Loucy (cell line): ENCODE data around the gene TYMP.

Source experiments
- H2AFZ ChIP-seq: fragments of 200-600 bp; sonication (generic); 2 replicates; pipeline ENCODE4 v1.6.0; 2016; ENCODE audit warnings: antibody characterized with exemption, mild to moderate bottlenecking, low read length, moderate library complexity
- H3F3A ChIP-seq: fragments of 200-600 bp; 2 replicates; pipeline ENCODE4 v1.6.0; 2016; ENCODE audit warnings: antibody characterized with exemption, low read depth, mild to moderate bottlenecking
- H3K27me3 ChIP-seq: fragments of 200-600 bp; sonication (generic); 2 replicates; pipeline ENCODE4 v1.6.1; 2014; ENCODE audit warnings: low read length, mild to moderate bottlenecking; ENCODE audit not compliant: insufficient read depth, poor library complexity, severe bottlenecking
- H3K36me3 ChIP-seq: fragments of 200-600 bp; sonication (generic); 2 replicates; pipeline ENCODE4 v1.6.1; 2016; ENCODE audit warnings: low read length; ENCODE audit not compliant: insufficient read depth
- H3K4me1 ChIP-seq: fragments of 200-600 bp; sonication (generic); 2 replicates; pipeline ENCODE4 v1.5.1; 2014; ENCODE audit warnings: low read length, mild to moderate bottlenecking; ENCODE audit not compliant: insufficient read depth, poor library complexity, severe bottlenecking
- H3K4me2 ChIP-seq: fragments of 200-600 bp; sonication (generic); 2 replicates; pipeline ENCODE4 v1.6.0; 2014; ENCODE audit warnings: antibody characterized with exemption, low read length, low read depth, mild to moderate bottlenecking; ENCODE audit not compliant: poor library complexity, severe bottlenecking
- H3K4me3 ChIP-seq: fragments of 200-600 bp; sonication (generic); 2 replicates; pipeline ENCODE4 v1.5.1; 2014; ENCODE audit warnings: low read length, mild to moderate bottlenecking, mixed read lengths; ENCODE audit not compliant: poor library complexity, severe bottlenecking
- H3K79me2 ChIP-seq: fragments of 200-600 bp; sonication (generic); 2 replicates; pipeline ENCODE4 v1.6.1; 2014; ENCODE audit warnings: low read length; ENCODE audit not compliant: insufficient read depth
- H3K9ac ChIP-seq: fragments of 200-600 bp; sonication (generic); 2 replicates; pipeline ENCODE4 v1.6.0; 2014; ENCODE audit warnings: mild to moderate bottlenecking, low read depth, low read length, moderate library complexity; ENCODE audit not compliant: poor library complexity, severe bottlenecking
- H3K9me2 ChIP-seq: fragments of 200-600 bp; sonication (generic); replicated peaks from 2 replicates; pipeline ENCODE4 v1.6.1; 2016; ENCODE audit warnings: low read depth, low read length, mixed read lengths
- H3K9me3 ChIP-seq: fragments of 200-600 bp; sonication (generic); 2 replicates; pipeline ENCODE4 v1.6.1; 2014; ENCODE audit warnings: mild to moderate bottlenecking, antibody characterized with exemption, low read length, low read depth; ENCODE audit not compliant: insufficient read depth
- H4K20me1 ChIP-seq: fragments of 200-600 bp; sonication (generic); 2 replicates; pipeline ENCODE4 v1.6.0; 2014; ENCODE audit warnings: antibody characterized with exemption, low read length, mild to moderate bottlenecking; ENCODE audit not compliant: insufficient read depth, poor library complexity, severe bottlenecking
- EZH2phosphoT487 ChIP-seq: fragments of 200-600 bp; IDR thresholded peaks from 2 replicates; pipeline ENCODE4 v1.6.1; 2018; ENCODE audit warnings: antibody characterized with exemption, mild to moderate bottlenecking, moderate library complexity, borderline replicate concordance
- TF ChIP-seq, protein P1 (sequence below): fragments of 200-600 bp; sonication (generic); conservative IDR thresholded peaks from 2 replicates; pipeline ENCODE4 v1.5.1; 2014; ENCODE audit warnings: mild to moderate bottlenecking, antibody characterized with exemption, low read length

Gene TYMP

DNA sequence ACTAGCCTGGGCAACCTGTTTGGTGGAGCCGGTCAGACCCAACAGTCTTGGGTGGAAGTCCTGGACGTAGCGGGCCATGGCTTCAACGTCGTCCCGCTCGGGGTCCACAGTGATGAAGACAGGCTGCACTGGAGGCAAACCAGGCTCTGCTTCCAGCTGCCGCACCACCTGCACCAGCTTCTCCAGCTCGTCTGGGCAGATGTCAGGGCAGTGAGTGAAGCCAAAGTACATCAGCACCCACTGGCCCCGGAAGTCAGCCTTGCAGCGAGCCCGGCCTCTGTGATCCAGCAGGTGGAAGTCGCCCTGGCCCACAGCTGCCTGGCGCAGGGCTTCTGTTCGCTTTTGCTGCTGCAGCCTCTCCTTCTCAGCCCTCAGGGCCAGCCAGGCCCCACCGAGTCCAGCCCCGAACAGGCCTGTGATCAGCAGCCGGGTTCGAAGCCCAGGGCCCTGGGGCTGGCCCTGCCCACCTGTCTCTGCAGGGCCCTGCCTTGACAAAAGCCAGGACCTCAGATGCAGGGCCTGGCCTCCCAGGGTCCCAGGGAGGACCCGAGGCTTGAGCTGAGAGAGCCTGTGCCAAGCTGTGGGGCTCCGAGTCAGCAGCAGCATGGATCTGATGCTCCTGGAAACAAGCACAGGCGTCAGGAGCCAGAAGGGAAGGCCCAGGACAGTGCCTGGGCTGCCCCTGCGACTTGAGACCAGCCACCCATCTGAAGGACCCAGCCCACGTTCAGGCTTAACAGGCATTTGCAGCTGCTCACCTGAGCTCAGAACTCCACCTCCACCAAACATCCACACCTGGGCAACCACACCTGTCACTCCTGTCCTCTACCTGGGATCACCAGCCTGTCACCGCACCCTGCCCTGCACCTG, 5.8 kb downstream of the TYMP start:
- Histone ChIP-seq H3K79me2 (peaks cover 16% of the 10 kb centered on the region; the same call in 1 of the 2 replicates), H3K36me3 (peaks cover 42% of the 10 kb centered on the region; the same call in 1 of the 2 replicates), H3K9me3 (no peaks in the 10 kb centered on the region), H2AFZ (no peak overlapping the region), H3K4me1 (peaks cover 16% of the 10 kb centered on the region), H3K4me2 (peak overlapping the region; percentile 90), H4K20me1 (peaks cover 9% of the 10 kb centered on the region), H3K4me3 (peak overlapping the region; percentile 84), H3F3A (peaks cover 4% of the 10 kb centered on the region; the same call in 1 of the 2 replicates), H3K9me2 (no peaks in the 10 kb centered on the region), H3K9ac (no peak overlapping the region), H3K27me3 (no peaks in the 10 kb centered on the region)
- TF ChIP-seq, protein P1, sequence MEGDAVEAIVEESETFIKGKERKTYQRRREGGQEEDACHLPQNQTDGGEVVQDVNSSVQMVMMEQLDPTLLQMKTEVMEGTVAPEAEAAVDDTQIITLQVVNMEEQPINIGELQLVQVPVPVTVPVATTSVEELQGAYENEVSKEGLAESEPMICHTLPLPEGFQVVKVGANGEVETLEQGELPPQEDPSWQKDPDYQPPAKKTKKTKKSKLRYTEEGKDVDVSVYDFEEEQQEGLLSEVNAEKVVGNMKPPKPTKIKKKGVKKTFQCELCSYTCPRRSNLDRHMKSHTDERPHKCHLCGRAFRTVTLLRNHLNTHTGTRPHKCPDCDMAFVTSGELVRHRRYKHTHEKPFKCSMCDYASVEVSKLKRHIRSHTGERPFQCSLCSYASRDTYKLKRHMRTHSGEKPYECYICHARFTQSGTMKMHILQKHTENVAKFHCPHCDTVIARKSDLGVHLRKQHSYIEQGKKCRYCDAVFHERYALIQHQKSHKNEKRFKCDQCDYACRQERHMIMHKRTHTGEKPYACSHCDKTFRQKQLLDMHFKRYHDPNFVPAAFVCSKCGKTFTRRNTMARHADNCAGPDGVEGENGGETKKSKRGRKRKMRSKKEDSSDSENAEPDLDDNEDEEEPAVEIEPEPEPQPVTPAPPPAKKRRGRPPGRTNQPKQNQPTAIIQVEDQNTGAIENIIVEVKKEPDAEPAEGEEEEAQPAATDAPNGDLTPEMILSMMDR = no peak
- TF ChIP-seq EZH2phosphoT487 = no peak

DNA sequence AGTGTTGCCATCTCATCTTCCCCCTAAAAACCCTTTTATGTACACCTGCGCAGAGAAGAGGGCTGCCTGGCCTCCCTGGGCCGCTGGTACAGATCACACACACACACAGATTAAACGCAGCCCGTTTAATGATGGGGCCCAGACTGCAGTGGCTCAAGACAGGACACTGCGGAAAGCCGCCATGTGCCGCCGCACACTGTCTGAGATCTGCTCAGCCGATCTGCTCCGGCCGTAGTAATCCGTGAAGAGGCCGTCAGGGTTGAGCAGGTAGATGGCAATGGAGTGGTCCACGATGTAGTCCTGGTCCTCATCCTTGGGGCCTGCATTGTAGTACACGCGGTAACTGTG, 6.4 kb downstream of the TYMP start:
- Histone ChIP-seq H4K20me1 (peaks cover 9% of the 10 kb centered on the region), H3K36me3 (peaks cover 48% of the 10 kb centered on the region; the same call in 1 of the 2 replicates), H2AFZ (no peak overlapping the region), H3K9me2 (no peaks in the 10 kb centered on the region), H3K27me3 (no peaks in the 10 kb centered on the region), H3F3A (peaks cover 4% of the 10 kb centered on the region; the same call in 1 of the 2 replicates), H3K9me3 (no peaks in the 10 kb centered on the region), H3K4me1 (peaks cover 16% of the 10 kb centered on the region), H3K4me2 (no peak overlapping the region), H3K79me2 (peaks cover 16% of the 10 kb centered on the region; the same call in 1 of the 2 replicates), H3K4me3 (no peak overlapping the region), H3K9ac (no peak overlapping the region)
- TF ChIP-seq EZH2phosphoT487 = no peak
- TF ChIP-seq, protein P1 = no peak

DNA sequence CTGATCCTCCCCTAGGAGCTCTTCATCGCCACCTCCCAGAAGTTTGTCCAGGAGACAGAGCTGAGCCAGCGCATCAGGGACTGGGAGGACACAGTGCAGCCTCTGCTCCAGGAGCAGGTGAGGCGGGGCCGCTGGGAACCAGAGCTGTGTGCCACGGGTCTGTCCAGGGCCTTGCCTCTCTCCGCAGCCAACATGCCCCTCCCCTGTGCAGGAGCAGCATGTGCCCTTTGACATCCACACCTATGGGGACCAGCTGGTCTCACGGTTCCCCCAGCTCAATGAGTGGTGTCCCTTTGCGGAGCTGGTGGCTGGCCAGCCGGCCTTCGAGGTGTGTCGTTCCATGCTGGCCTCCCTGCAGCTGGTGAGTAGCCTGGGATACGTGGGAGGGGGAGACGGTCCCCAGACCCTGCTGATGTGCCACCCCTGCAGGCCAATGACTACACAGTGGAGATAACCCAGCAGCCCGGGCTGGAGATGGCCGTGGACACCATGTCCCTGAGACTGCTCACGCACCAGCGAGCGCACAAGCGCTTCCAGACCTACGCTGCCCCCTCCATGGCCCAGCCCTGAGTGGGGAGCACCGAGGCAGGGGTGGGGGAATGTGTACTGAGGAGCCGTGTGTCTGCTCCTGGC, 6.9 kb downstream of the TYMP start:
- Histone ChIP-seq H3K27me3 (no peaks in the 10 kb centered on the region), H3K9ac (no peak overlapping the region), H4K20me1 (peaks cover 9% of the 10 kb centered on the region), H3K4me3 (no peak overlapping the region), H3K36me3 (peaks cover 53% of the 10 kb centered on the region; the same call in 1 of the 2 replicates), H3K79me2 (peaks cover 16% of the 10 kb centered on the region; the same call in 1 of the 2 replicates), H3F3A (peaks cover 4% of the 10 kb centered on the region; the same call in 1 of the 2 replicates), H3K9me3 (no peaks in the 10 kb centered on the region), H3K4me1 (peaks cover 16% of the 10 kb centered on the region), H3K9me2 (no peaks in the 10 kb centered on the region), H2AFZ (no peak overlapping the region), H3K4me2 (no peak overlapping the region)
- TF ChIP-seq EZH2phosphoT487 = no peak
- TF ChIP-seq, protein P1 = no peak
